ENCODE measurements around the gene TNFRSF19.
"Not testable (repeated sequence)": the region's sequence is repeated elsewhere in the genome, so short reads cannot be mapped to it uniquely, and the experiment has no call there.

Gene TNFRSF19

DNA sequence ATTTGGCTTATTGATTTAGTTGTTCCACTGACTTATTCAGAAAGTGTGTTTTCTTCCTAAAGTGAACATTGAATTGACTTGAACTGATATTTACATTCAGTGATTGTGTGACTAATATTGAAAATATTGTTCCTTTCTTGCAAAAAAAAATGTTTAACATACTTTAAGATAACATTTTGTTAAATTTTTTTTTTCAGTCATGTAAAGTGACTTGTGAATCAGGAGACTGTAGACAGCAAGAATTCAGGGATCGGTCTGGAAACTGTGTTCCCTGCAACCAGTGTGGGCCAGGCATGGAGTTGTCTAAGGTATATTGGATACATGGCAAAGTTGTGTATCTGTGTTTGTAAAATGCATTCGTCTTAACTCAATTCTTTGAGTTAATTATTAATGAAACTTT is 22.9 kb downstream of the TNFRSF19 start:
- H3K9me3 Mint-ChIP-seq, result peaks cover 16% of the 10 kb centered on the region
- TF ChIP-seq, protein P1, sequence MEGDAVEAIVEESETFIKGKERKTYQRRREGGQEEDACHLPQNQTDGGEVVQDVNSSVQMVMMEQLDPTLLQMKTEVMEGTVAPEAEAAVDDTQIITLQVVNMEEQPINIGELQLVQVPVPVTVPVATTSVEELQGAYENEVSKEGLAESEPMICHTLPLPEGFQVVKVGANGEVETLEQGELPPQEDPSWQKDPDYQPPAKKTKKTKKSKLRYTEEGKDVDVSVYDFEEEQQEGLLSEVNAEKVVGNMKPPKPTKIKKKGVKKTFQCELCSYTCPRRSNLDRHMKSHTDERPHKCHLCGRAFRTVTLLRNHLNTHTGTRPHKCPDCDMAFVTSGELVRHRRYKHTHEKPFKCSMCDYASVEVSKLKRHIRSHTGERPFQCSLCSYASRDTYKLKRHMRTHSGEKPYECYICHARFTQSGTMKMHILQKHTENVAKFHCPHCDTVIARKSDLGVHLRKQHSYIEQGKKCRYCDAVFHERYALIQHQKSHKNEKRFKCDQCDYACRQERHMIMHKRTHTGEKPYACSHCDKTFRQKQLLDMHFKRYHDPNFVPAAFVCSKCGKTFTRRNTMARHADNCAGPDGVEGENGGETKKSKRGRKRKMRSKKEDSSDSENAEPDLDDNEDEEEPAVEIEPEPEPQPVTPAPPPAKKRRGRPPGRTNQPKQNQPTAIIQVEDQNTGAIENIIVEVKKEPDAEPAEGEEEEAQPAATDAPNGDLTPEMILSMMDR (IDR thresholded peaks at IDR 0.05; ENCODE audit: unreplicated experiment in 3 of 3), result no peak
- H3K36me3 Mint-ChIP-seq (ENCODE audit: low read depth), result peaks cover 63% of the 10 kb centered on the region
- no peak overlapping the region for H3K4me3 Mint-ChIP-seq
- no peak overlapping the region for H3K27ac Mint-ChIP-seq
- no peaks in the 10 kb centered on the region for H3K27me3 Mint-ChIP-seq (ENCODE audit: low read depth)
- no peaks in the 10 kb centered on the region for H3K4me1 Mint-ChIP-seq

DNA sequence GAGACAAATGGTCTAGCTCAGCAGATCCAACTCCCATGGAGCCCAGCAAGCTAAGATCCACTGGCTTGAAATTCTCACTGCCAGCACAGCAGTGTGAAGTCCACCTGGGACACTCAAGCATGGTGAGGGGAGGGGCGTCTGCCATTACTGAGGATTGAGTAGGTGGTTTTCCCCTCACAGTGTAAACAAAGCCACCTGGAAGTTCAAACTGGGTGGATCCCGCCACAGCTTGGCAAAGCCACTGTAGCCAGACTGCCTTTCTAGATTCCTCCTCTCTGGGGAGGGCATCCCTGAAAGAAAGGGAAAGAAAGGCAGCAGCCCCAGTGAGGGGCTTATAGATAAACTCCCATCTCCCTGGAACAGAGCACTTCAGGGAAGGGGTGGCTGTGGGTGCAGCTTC is 24.1 kb downstream of the TNFRSF19 start:
- not testable (repeated sequence) for H3K4me3 Mint-ChIP-seq; H3K27me3 Mint-ChIP-seq (ENCODE audit: low read depth); H3K4me1 Mint-ChIP-seq; H3K27ac Mint-ChIP-seq
- peaks cover 16% of the 10 kb centered on the region for H3K9me3 Mint-ChIP-seq
- peaks cover 72% of the 10 kb centered on the region for H3K36me3 Mint-ChIP-seq (ENCODE audit: low read depth)

DNA sequence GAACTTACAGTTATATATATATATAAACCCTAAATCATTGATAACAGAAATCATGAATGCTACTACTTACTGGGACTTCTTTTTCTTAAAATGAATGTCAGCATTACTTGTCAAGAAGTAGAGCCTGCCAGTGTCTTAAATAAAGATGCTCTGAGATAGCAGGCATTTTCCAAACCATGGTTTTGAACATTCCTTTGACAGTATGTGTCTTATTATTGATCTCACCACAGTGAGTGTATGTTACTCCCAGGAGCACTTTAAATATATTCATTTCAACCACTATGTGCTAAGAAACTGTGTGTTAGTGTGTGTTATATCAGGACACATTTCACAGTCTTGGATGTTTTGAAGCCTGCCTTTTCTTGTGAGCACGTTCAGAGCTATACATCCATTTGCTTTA is 28.2 kb downstream of the TNFRSF19 start:
- H3K36me3 Mint-ChIP-seq (ENCODE audit: low read depth), result peaks cover 84% of the 10 kb centered on the region
- H3K27ac Mint-ChIP-seq, result peak overlapping the region in 2 of 3 experiments; percentile 43 to 85

DNA sequence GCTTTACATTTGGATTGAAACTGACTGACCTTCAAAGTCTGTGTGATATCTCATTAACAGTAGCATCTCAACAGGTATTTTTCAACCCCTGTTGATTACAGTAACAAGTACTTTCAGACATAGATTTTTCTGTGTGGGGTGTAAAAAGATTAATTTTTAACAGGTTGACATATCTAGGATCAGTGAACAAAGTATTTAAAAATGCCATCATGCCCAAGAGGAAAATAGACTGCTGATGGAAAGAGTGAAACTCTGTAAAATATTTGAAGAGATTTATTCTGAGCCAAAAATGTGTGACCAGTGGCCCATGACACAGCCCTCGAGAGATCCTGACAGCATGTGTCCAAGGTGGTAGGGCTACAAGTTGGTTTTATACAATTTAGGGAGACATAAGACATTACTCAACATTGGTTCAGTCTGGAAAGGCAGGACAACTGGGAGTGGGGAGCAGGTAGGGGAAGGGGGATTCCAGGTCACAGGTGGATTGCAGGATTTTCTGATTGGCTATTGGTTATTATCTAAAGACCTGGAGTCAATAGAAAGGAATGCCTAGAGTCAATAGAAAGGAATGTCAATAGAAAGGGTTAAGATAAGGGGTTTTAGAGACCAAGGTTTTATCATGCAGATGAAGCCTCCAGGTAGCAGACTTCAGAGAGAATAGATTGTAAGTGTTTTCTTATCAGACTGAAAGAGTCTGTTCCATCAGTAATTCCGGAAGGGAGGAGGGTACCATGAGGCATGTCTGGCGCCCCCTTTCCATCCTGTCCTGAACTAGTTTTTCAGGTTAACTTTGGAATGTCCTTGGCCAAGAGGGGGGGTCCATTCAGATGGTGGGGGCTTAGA is 29.1 kb downstream of the TNFRSF19 start:
- Mint-ChIP-seq H3K36me3 (ENCODE audit: low read depth) (peaks cover 82% of the 10 kb centered on the region), H3K9me3 (peaks cover 16% of the 10 kb centered on the region), H3K27me3 (ENCODE audit: low read depth) (no peaks in the 10 kb centered on the region), H3K27ac (peak overlapping the region; percentile 53 to 86 (median 85)), H3K4me1 (peaks cover 9% of the 10 kb centered on the region), H3K4me3 (no peak overlapping the region)
- TF ChIP-seq, protein P1 (IDR thresholded peaks at IDR 0.05; ENCODE audit: unreplicated experiment in 3 of 3), result no peak

More for the DNA sequence above, 28.2 kb downstream of the TNFRSF19 start:
- no peaks in the 10 kb centered on the region for H3K27me3 Mint-ChIP-seq (ENCODE audit: low read depth)
- peaks cover 9% of the 10 kb centered on the region for H3K4me1 Mint-ChIP-seq
- H3K9me3 Mint-ChIP-seq, result peaks cover 16% of the 10 kb centered on the region
- TF ChIP-seq, protein P1 (IDR thresholded peaks at IDR 0.05; ENCODE audit: unreplicated experiment in 3 of 3), result no peak
- H3K4me3 Mint-ChIP-seq, result no peak overlapping the region

DNA sequence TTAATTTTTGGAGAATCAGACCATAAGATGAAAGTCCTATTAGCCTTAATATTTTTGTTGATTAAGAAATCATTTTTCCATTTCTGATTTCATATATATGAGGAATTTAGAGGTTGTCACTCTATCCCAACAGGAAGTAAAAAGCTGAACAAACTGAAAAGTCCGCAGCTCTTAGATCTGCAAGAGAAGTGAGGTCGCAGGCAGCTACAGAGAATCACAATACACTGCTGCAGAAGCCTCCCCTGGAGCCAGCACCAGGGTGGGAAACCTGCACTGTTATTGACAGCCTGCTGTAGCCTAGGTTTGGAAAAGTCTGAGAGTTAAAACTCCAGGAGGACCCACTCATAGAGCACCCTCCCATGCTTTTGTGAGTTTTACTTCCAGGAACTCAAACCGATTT is 29.9 kb downstream of the TNFRSF19 start:
- peaks cover 80% of the 10 kb centered on the region for H3K36me3 Mint-ChIP-seq (ENCODE audit: low read depth)
- H3K27me3 Mint-ChIP-seq (ENCODE audit: low read depth), result no peaks in the 10 kb centered on the region
- H3K9me3 Mint-ChIP-seq, result peaks cover 16% of the 10 kb centered on the region
- peaks cover 9% of the 10 kb centered on the region for H3K4me1 Mint-ChIP-seq
- peak overlapping the region in 1 of 3 experiments; percentile 85 for H3K27ac Mint-ChIP-seq
- no peak overlapping the region for H3K4me3 Mint-ChIP-seq
- TF ChIP-seq, protein P1 (IDR thresholded peaks at IDR 0.05; ENCODE audit: unreplicated experiment in 3 of 3), result no peak

DNA sequence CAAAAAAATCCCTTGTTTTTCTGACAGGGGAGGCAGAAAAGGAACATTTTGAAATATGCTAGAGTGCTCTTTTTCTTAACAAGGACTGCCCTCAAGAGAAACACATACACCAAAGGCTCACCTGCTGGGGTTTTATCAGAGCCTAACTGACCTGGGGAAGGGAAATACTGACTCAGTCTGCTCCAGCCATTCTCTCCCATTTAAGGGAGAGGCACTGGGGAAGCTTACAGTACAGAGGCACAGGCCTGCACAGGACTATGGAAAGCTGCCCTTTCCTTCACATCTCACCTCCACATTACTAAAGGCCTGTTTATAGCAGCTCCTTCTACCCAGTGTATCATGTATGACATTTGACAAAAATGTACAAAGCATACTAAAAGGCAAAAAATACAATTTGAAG is 30.3 kb downstream of the TNFRSF19 start:
- H3K4me1 Mint-ChIP-seq, result peaks cover 9% of the 10 kb centered on the region
- H3K9me3 Mint-ChIP-seq, result peaks cover 12% of the 10 kb centered on the region
- no peak overlapping the region for H3K4me3 Mint-ChIP-seq
- peaks cover 76% of the 10 kb centered on the region for H3K36me3 Mint-ChIP-seq (ENCODE audit: low read depth)
- no peak overlapping the region for H3K27ac Mint-ChIP-seq
- TF ChIP-seq, protein P1 (IDR thresholded peaks at IDR 0.05; ENCODE audit: unreplicated experiment in 3 of 3), result no peak
- no peaks in the 10 kb centered on the region for H3K27me3 Mint-ChIP-seq (ENCODE audit: low read depth)
